ENCODE data around the gene TMEM86B.

Gene TMEM86B

GRCh38 chr19:55228403-55229031, at the start of gene TMEM86B:
TMEM86B (minus strand) TSS chr19:55228763; CDS start chr19:55228741, 22 bp downstream.
- no peak for DNase-seq (ENCODE audit: low read depth in 2 of 2)

- no peak for DNase-seq (ENCODE audit: low read depth in 2 of 2)
Measured at GRCh38 chr19:55277494-55277893, 48.9 kb upstream of the TMEM86B start.

GRCh38 chr19:55276720-55277430, 48.3 kb upstream of the TMEM86B start:
- no peak for DNase-seq (ENCODE audit: low read depth in 2 of 2)

GRCh38 chr19:55275851-55276719, 47.5 kb upstream of the TMEM86B start:
- DNase-seq (ENCODE audit: low read depth in 2 of 2) = no peak

- no peak for DNase-seq (ENCODE audit: low read depth in 2 of 2)
Measured at GRCh38 chr19:55273978-55274707, 45.6 kb upstream of the TMEM86B start.

GRCh38 chr19:55272142-55272541, 43.6 kb upstream of the TMEM86B start:
- DNase-seq (ENCODE audit: low read depth in 2 of 2) = no peak

GRCh38 chr19:55270172-55270942, 41.8 kb upstream of the TMEM86B start:
- no peak for DNase-seq (ENCODE audit: low read depth in 2 of 2)

GRCh38 chr19:55269299-55269698, 40.7 kb upstream of the TMEM86B start:
- DNase-seq (ENCODE audit: low read depth in 2 of 2) = no peak

GRCh38 chr19:55266840-55267239, 38.3 kb upstream of the TMEM86B start:
- no peak for DNase-seq (ENCODE audit: low read depth in 2 of 2)

GRCh38 chr19:55266404-55266803, 37.8 kb upstream of the TMEM86B start:
- no peak for DNase-seq (ENCODE audit: low read depth in 2 of 2)

- DNase-seq (ENCODE audit: low read depth in 2 of 2) = no peak
Measured at GRCh38 chr19:55265723-55266386, 37.3 kb upstream of the TMEM86B start.

- no peak for DNase-seq (ENCODE audit: low read depth in 2 of 2)
Measured at GRCh38 chr19:55265173-55265572, 36.6 kb upstream of the TMEM86B start.

- DNase-seq (ENCODE audit: low read depth in 2 of 2) = no peak
Measured at GRCh38 chr19:55264531-55264930, 36.0 kb upstream of the TMEM86B start.

- DNase-seq (ENCODE audit: low read depth in 2 of 2) = no peak
Measured at GRCh38 chr19:55262359-55262758, 33.8 kb upstream of the TMEM86B start.

GRCh38 chr19:55261671-55262126, 33.1 kb upstream of the TMEM86B start:
- no peak for DNase-seq (ENCODE audit: low read depth in 2 of 2)

GRCh38 chr19:55259540-55260210, 31.1 kb upstream of the TMEM86B start:
- DNase-seq (ENCODE audit: low read depth in 2 of 2) = no peak

GRCh38 chr19:55258828-55259539, 30.4 kb upstream of the TMEM86B start, which contains the start of gene PPP6R1:
PPP6R1 (minus strand) TSS chr19:55259017; CDS start chr19:55247103, 11,914 bp downstream.
- DNase-seq (ENCODE audit: low read depth in 2 of 2) = peak; percentile 91 to 93

- DNase-seq (ENCODE audit: low read depth in 2 of 2) = no peak
Measured at GRCh38 chr19:55258476-55258827, 29.9 kb upstream of the TMEM86B start.

Measured in stimulated activated CD4-positive, alpha-beta T cell treated with anti-CD3 and anti-CD28 coated beads, Interleukin-15, amount 100 ng/mL, for 48 hours (primary cell).